ENCODE results near the gene MYH15.

MYH15 gene

DNA sequence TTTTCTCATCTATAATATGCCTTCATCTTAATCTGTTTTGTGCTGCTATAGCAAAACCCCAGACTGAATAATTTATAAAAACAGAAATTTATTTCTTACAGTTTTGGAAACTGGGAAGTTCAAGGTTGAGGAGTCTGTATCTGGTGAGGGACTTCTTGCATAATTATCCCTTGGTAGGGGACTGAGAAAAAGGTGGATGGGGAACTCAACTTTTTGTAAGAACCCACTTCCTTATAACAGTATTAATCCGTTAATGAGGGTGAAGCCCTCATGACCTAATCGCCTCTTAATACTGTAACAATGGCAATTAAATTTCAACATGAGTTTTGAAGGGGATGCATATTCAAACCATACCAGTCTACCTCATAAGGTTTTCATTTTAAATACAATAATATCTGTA is 17.4 kb upstream of the MYH15 start:
- H3K4me3 Mint-ChIP-seq, result no peak overlapping the region
- H3K27me3 Mint-ChIP-seq (ENCODE audit: low read depth), result no peaks in the 10 kb centered on the region
- H3K27ac Mint-ChIP-seq, result no peak overlapping the region
- TF ChIP-seq, protein P1, sequence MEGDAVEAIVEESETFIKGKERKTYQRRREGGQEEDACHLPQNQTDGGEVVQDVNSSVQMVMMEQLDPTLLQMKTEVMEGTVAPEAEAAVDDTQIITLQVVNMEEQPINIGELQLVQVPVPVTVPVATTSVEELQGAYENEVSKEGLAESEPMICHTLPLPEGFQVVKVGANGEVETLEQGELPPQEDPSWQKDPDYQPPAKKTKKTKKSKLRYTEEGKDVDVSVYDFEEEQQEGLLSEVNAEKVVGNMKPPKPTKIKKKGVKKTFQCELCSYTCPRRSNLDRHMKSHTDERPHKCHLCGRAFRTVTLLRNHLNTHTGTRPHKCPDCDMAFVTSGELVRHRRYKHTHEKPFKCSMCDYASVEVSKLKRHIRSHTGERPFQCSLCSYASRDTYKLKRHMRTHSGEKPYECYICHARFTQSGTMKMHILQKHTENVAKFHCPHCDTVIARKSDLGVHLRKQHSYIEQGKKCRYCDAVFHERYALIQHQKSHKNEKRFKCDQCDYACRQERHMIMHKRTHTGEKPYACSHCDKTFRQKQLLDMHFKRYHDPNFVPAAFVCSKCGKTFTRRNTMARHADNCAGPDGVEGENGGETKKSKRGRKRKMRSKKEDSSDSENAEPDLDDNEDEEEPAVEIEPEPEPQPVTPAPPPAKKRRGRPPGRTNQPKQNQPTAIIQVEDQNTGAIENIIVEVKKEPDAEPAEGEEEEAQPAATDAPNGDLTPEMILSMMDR (IDR thresholded peaks at IDR 0.05; ENCODE audit: unreplicated experiment in 3 of 3), result no peak
- no peaks in the 10 kb centered on the region for H3K4me1 Mint-ChIP-seq
- no peaks in the 10 kb centered on the region for H3K9me3 Mint-ChIP-seq
- H3K36me3 Mint-ChIP-seq (ENCODE audit: low read depth), result no peaks in the 10 kb centered on the region

DNA sequence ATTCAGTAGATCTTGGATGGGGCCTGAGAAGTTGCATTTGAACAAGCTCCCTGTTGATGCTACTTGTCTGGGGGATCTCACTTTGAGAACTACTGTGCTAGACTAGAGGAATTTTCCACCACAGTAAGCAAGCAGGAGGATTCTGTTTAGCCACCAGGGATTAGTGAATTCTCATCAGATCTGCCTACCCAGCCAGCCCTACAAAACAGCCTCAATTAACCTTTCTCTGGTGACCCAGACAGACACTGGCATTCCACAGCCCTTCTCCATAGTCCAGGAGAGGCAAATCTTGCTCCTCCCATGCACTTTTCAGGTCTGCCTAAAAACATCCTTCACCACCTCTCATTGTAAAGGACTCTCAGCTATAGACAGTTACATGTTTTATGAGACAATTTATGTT is 16.7 kb upstream of the MYH15 start:
- H3K4me3 Mint-ChIP-seq, result no peak overlapping the region
- H3K9me3 Mint-ChIP-seq, result no peaks in the 10 kb centered on the region
- H3K36me3 Mint-ChIP-seq (ENCODE audit: low read depth), result no peaks in the 10 kb centered on the region
- peak overlapping the region in 2 of 3 experiments; percentile 22 to 33 for H3K27ac Mint-ChIP-seq
- TF ChIP-seq, protein P1 (IDR thresholded peaks at IDR 0.05; ENCODE audit: unreplicated experiment in 3 of 3), result no peak
- H3K4me1 Mint-ChIP-seq, result no peaks in the 10 kb centered on the region
- no peaks in the 10 kb centered on the region for H3K27me3 Mint-ChIP-seq (ENCODE audit: low read depth)

DNA sequence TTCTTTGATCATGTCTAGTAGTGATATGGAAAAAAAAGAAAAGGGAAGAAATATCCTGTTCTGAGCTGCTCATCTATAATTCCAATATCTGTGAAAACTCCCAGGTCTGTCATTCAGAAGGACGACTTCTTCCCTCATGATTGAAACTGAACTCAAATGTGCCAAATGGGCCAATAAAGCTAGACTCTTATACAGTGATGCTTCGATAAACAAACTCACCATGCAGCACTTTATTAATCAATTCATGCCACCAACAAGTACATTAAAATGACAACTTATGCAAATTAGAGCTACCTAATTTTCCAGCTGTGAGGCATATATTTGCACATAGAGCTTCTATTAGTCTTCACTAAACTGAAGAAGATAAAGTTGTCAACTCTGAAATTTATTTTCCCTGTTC is 15.6 kb upstream of the MYH15 start:
- H3K4me1 Mint-ChIP-seq, result no peaks in the 10 kb centered on the region
- TF ChIP-seq, protein P1 (IDR thresholded peaks at IDR 0.05; ENCODE audit: unreplicated experiment in 3 of 3), result no peak
- H3K4me3 Mint-ChIP-seq, result no peak overlapping the region
- no peaks in the 10 kb centered on the region for H3K27me3 Mint-ChIP-seq (ENCODE audit: low read depth)
- H3K36me3 Mint-ChIP-seq (ENCODE audit: low read depth), result no peaks in the 10 kb centered on the region
- no peaks in the 10 kb centered on the region for H3K9me3 Mint-ChIP-seq
- H3K27ac Mint-ChIP-seq, result no peak overlapping the region

DNA sequence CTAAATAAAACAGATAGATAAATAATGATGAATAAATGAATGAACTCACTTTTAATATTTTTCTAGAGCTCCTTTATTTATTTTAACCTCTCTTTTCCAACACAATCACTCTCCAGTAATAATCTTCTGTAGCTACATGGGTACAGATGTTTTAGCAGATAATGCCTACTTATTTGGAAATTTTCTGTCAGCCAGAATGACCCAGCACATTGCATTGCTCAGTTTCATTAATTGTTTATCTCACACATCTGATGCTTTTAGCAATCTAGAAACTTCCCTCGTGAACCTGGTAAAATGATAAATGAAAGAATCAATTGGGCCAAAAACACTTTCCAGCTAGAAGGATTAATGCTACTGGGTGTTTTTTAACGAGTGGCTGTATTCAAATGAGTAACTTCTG is 14.9 kb upstream of the MYH15 start:
- Mint-ChIP-seq H3K4me3 (no peak overlapping the region), H3K9me3 (no peaks in the 10 kb centered on the region), H3K4me1 (no peaks in the 10 kb centered on the region), H3K27me3 (ENCODE audit: low read depth) (no peaks in the 10 kb centered on the region), H3K27ac (no peak overlapping the region), H3K36me3 (ENCODE audit: low read depth) (no peaks in the 10 kb centered on the region)
- TF ChIP-seq, protein P1 (IDR thresholded peaks at IDR 0.05; ENCODE audit: unreplicated experiment in 3 of 3), result no peak

DNA sequence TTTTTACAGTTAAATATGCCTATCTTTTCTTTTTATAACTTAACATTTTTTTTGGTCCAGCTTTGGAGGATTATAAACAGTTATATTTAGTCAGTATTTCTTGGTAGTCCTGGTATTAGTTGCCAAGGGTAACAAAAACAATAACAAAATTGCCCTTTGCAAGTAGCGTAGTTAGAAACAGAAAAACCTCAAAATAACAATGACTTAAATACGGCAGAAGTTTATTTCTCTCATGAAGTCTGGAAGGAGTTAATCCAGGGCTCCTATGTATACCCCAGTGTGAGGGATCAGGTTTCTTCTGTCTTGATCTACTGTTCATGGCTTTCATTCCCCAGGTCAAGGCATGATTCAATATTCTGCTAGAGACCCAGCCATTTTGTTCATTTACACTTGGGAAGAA is 14.1 kb upstream of the MYH15 start:
- Mint-ChIP-seq H3K9me3 (no peaks in the 10 kb centered on the region), H3K4me3 (no peak overlapping the region), H3K27me3 (ENCODE audit: low read depth) (no peaks in the 10 kb centered on the region), H3K36me3 (ENCODE audit: low read depth) (no peaks in the 10 kb centered on the region), H3K4me1 (no peaks in the 10 kb centered on the region), H3K27ac (no peak overlapping the region)
- TF ChIP-seq, protein P1 (IDR thresholded peaks at IDR 0.05; ENCODE audit: unreplicated experiment in 3 of 3), result no peak

DNA sequence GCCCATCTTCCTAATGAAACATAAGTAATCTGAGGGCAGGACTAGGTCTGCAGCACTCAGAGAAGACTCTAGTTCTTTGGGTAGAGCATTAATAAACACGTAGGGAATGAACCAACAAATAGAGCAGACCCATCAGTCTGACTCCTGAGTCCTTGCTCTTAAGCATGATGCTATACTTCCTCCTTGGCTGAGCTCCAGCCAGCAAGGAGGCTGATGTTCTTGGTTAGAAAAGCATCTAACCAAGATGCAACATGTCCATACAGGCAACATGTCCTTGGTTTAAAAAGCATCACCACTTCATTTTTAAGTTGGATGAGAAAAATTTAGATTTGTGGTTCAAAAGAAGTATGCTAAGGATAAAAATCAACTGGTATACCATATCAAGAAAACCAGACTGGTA is 8.5 kb upstream of the MYH15 start:
- TF ChIP-seq, protein P1 (IDR thresholded peaks at IDR 0.05; ENCODE audit: unreplicated experiment in 3 of 3), result no peak
- H3K27me3 Mint-ChIP-seq (ENCODE audit: low read depth), result no peaks in the 10 kb centered on the region
- no peak overlapping the region for H3K27ac Mint-ChIP-seq
- H3K4me3 Mint-ChIP-seq, result no peak overlapping the region
- H3K9me3 Mint-ChIP-seq, result no peaks in the 10 kb centered on the region
- no peaks in the 10 kb centered on the region for H3K36me3 Mint-ChIP-seq (ENCODE audit: low read depth)
- H3K4me1 Mint-ChIP-seq, result no peaks in the 10 kb centered on the region

All from nephron (organoid).